ENCODE data around the gene LBP.
A peak's percentile ranks its signal among the peaks of the same experiment; 100 is the strongest.
"Not testable (repeated sequence)": the region's sequence is repeated elsewhere in the genome, so short reads cannot be mapped to it uniquely, and the experiment has no call there.

Gene LBP

GRCh38 chr20:38321959-38322598, 24.2 kb upstream of the LBP start:
- peak; percentile 77 for DNase-seq (ENCODE audit: low read depth)

DNA sequence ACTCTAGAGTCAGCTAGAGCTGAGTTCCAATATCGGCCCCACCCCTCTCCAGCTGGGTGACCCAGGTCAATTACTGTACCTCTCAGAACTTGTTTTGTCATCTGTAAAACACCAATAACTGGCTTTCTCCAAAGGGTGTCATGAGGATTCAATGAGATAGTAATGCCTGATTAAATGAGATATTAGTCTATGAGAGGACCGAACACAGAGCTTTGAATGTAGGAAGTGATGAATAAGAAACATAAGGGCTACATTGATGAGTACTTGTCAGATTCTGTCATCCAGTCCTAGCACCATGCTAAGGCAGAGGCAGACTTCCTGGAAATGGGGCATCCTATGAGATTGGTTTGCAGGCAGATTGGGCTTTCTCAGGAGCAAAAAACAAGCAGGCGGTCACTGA, 22.1 kb upstream of the LBP start:
- DNase-seq (ENCODE audit: low read depth): no peak

DNA sequence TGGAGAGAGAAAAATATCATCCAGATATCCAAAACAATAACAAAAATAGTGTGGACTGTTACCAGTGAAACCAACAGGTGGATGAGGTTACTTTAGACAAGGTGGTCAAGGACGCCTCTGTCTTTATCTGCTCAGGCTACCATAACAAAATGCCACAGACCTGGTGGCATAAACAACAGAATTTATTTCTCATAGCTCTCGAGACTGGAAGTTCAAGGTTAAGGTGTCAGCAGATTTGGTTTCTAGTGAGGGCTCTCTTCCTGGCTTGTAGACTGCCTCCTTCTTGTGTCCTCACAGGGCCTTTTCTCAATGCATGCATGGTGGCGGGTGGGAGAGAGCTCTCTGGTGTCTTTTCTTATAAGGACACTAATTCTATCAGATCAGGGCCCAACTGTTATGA, 21.1 kb upstream of the LBP start:
- DNase-seq (ENCODE audit: low read depth): no peak

GRCh38 chr20:38325905-38326304, 20.4 kb upstream of the LBP start:
- no peak for DNase-seq (ENCODE audit: low read depth)

DNA sequence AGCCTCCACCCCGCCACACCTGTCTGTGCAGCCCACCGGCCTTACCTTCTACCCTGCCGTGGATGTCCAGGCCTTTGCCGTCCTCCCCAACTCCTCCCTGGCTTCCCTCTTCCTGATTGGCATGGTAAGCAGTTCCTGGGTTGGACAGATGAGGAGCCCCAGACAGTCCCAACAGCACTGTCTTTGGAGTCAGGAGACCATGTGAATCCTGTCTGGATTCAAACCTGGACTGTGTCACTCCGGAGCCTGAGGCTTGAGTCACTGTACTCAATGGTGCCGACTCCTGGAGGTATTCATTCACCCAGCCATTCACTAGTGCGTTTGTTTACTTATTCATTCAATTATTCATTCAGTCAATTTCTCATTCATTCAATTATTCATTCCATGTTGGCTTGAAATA, 20.0 kb upstream of the LBP start:
- no peak for DNase-seq (ENCODE audit: low read depth)

GRCh38 chr20:38330638-38331037, 15.6 kb upstream of the LBP start:
- DNase-seq (ENCODE audit: low read depth): no peak

- DNase-seq (ENCODE audit: low read depth): no peak
Observed at GRCh38 chr20:38331245-38331644, 15.0 kb upstream of the LBP start.

- DNase-seq (ENCODE audit: low read depth): no peak
Observed at GRCh38 chr20:38331814-38332213, 14.5 kb upstream of the LBP start.

DNA sequence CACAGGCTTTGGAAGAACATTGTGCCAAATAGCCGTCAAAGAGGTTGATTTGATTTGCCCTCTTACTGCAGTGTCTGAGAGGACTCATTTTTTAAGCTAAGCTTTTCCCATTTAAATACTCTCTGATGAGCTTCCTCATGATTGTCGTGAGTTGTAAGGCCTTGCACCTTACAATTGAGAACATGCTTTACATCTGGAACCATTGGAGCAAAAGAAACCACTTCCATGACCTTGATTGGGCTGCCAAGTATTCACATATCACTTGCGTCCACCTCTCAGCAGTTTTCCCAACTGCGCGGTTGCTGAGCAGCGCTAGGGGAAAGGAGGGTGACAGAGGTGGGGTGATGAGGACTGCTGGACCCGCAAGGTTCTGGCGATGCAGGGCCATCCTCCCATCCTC, 12.3 kb upstream of the LBP start:
- no peak for DNase-seq (ENCODE audit: low read depth)

GRCh38 chr20:38336726-38337125, 9.6 kb upstream of the LBP start:
- DNase-seq (ENCODE audit: low read depth): no peak

DNA sequence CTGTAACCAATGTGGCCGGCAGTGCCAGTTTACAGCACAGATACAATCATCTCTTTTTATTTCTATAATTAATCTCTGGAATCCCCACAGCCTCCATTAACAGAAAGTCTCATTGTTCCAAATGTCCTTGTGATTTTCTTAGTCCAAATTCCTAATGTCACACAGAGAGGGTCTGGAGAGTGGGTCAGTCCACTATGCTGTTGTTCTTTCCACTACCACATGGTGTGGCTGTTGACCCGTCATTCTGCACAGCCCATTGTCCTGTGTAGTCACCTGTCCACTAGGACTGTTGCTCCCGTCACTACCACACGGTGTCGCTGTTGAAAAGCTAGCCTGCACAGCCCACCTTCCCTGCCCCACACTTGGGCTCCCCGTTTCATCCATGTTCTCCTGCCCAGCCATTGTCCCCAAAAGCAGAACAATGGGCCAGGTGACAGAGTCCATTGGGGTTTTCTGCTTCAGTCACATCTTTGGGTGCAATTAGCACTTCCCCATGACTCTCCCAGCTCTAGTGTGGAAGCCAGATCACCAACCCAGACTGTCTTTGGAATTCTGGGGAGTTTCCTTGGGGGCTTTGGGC, 8.6 kb upstream of the LBP start:
- DNase-seq (ENCODE audit: low read depth): no peak

DNA sequence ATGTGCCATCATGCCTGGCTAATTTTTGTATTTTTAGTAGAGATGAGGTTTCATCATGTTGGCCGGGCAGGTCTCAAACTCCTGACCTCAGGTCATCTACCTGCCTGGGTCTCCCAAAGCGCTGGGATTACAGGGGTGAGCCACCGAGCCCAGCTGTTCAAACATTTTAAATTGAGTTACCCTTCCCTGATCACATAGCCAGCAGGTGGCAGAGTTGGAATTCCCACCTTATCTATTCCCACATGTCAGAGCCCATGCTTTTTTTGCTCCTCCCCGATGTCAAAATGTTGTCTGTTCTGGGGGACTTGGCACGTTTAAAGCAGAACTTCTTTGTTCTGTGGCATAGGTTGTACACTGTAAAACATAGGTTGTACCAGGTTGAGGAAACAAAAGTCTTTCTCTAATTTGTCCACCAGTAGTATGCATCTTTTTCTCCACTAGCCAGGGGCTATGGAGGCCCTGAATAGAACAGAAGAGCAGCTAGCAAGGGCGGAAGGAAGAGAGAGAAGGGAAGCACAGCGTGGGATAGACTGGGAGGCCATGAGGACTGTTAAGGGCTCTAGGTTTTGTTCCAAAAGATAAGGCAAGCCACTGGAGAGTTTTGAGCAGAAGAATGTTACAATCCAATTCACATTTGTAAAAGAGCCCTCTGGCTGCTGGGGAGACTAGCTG, 7.3 kb upstream of the LBP start:
- DNase-seq (ENCODE audit: low read depth): no peak

- not testable (repeated sequence) for DNase-seq (ENCODE audit: low read depth)
Observed at GRCh38 chr20:38339521-38339896, 6.8 kb upstream of the LBP start.

DNA sequence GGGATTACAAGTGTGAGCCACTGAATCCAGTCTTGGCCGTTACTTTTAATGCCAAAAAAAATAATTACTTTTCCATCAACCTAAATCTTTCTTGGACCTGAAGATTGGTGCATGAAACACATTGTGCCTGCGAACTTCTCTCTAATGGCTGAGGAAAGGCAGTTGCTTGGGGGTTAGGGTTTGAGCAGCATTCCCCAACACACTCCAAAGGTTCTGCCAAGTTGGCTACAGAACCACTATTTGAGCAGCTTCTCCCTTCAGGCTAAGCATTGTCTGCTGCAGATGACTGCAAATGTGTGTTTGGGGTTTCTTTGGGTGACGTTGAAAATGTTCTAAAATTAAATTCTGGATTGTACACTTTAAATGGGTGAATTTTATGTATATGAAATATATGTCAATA, 6.3 kb upstream of the LBP start:
- no peak for DNase-seq (ENCODE audit: low read depth)

DNA sequence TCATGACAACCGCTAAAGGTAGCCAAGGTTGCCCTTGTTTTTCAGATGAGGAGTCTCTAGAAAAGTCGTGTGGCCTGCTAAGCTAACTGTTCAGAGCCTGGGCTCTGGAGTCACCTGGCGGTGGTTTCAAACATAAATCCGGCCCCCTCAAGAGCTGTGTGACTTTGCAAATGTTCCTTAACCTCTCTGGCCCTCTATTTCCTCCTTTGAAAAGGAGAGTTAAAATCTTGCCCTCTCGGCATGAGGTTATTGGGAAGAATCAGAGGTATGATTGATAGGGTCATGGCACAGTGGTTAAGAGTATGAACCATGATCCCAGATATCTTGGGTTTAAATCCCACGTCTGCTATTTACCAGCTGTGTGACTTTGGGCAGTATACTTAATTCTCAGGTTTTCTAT, 5.6 kb upstream of the LBP start:
- DNase-seq (ENCODE audit: low read depth): no peak

- DNase-seq (ENCODE audit: low read depth): no peak
Observed at GRCh38 chr20:38342216-38342615, 4.1 kb upstream of the LBP start.

DNA sequence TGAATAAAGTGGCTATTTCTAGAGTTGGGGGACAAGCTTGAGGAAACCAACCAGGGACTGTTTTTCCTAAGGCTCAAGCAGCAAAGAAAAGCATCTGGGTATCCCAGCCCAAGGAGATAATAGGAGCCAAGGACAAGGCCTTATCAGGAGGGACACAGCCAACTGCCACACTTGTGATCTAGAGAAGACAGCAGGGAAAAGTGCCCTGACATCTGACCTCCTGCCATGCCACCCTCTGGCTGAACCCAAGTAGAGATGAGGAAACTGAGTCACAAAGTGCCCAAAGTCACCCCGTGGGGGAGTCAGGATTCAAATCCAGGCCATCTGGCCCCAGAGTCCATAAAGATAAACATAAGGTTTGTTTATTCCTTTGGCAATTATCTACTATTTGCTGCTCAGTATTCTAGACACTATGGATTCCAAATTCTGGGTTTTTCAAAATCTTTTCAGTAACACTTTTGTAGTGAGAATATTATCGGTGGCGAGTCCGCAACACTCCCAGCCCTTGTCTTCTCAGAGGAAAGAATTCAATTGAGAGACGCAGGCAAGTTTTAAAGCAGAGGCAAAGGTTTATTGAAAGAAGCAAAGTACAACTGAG, 3.5 kb upstream of the LBP start:
- DNase-seq (ENCODE audit: low read depth): no peak

DNA sequence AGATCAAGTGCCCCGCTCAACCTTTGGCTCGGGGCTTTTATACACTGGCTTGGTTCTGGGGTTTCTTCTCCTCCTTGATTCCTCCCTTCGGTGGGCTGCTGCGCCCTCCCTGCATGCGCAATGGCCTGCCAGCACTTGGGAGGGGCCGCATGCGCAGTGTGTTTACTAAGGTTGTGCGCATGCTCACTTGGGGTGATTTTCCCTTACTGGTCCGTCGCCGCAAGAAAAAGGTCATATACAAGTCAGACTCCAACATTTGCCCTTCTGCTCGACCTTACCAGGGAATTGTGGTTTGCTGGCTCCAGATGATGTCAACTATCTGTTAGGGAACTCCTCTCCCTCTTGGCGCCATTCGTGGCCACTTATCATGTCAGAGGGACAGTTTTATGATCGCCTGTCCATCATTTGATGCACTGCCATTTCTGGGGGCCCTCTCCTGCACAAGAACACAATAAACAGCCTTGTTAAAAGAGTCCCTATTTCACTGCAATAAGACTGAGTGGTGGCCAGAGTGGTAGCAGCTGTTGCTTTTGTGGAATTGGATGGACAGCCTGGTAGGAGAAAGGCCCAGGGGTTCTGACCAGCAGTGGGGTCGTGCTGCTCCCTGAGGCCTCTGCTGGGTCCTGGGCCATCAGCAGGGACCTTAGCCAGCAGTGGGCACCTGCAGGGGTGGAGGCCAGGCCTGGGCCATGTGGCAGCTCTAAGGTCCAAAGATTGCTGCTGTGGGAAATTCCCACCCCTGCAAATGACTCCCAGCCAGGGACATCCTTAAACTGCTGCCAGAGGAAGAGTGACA, 2.8 kb upstream of the LBP start:
- no peak for DNase-seq (ENCODE audit: low read depth)

GRCh38 chr20:38344107-38344701, 2.1 kb upstream of the LBP start:
- no peak for DNase-seq (ENCODE audit: low read depth)

GRCh38 chr20:38345643-38346042, 639 bp upstream of the LBP start:
- DNase-seq (ENCODE audit: low read depth): no peak

- DNase-seq (ENCODE audit: low read depth): no peak
Observed at GRCh38 chr20:38346741-38347140, 459 bp downstream of the LBP start.

GRCh38 chr20:38349856-38350255, 3.6 kb downstream of the LBP start:
- DNase-seq (ENCODE audit: low read depth): no peak

All from iris pigment epithelial cell (primary cell).